GM18868 (cell line): Measurements from ENCODE around the gene SEMA6A.

ENCODE experiments used
- ATAC-seq: cut with Tn5 transposase; IDR thresholded peaks from one replicate; pipeline ENCODE4 v1.9.1; 2021; ENCODE audit warnings: mild to moderate bottlenecking, moderate library complexity; ENCODE audit not compliant: unreplicated experiment

SEMA6A gene

GRCh38 chr5:116442931-116443551 is 131.6 kb downstream of the SEMA6A start:
- ATAC-seq = no peak

- no peak for ATAC-seq
These were observed 132.5 kb downstream of the SEMA6A start for GRCh38 chr5:116442095-116442534.

GRCh38 chr5:116441223-116441622 is 133.4 kb downstream of the SEMA6A start:
- ATAC-seq = no peak

GRCh38 chr5:116440457-116441001 is 134.1 kb downstream of the SEMA6A start:
- peak; percentile 63 for ATAC-seq

- no peak for ATAC-seq
These were observed 134.7 kb downstream of the SEMA6A start for GRCh38 chr5:116439905-116440304.

GRCh38 chr5:116438979-116439554 is 135.6 kb downstream of the SEMA6A start:
- no peak for ATAC-seq

- ATAC-seq = no peak
These were observed 136.6 kb downstream of the SEMA6A start for GRCh38 chr5:116437922-116438578.

- no peak for ATAC-seq
These were observed 137.3 kb downstream of the SEMA6A start for GRCh38 chr5:116437351-116437705.

GRCh38 chr5:116436674-116437350 is 137.8 kb downstream of the SEMA6A start:
- no peak for ATAC-seq

- ATAC-seq = no peak
These were observed 145.7 kb downstream of the SEMA6A start for GRCh38 chr5:116428966-116429365.

- no peak for ATAC-seq
These were observed 146.2 kb downstream of the SEMA6A start for GRCh38 chr5:116428413-116428812.

GRCh38 chr5:116424951-116425350 is 149.7 kb downstream of the SEMA6A start:
- ATAC-seq = no peak

- no peak for ATAC-seq
These were observed 150.4 kb downstream of the SEMA6A start for GRCh38 chr5:116424258-116424615.

GRCh38 chr5:116423587-116424257 is 150.9 kb downstream of the SEMA6A start:
- ATAC-seq = no peak

GRCh38 chr5:116423141-116423540 is 151.5 kb downstream of the SEMA6A start:
- no peak for ATAC-seq

GRCh38 chr5:116421080-116421629 is 153.5 kb downstream of the SEMA6A start:
- ATAC-seq = no peak

GRCh38 chr5:116420540-116420939 is 154.1 kb downstream of the SEMA6A start:
- ATAC-seq = no peak

GRCh38 chr5:116419258-116419657 is 155.4 kb downstream of the SEMA6A start:
- ATAC-seq = no peak

- no peak for ATAC-seq
These were observed 155.8 kb downstream of the SEMA6A start for GRCh38 chr5:116418774-116419173.

GRCh38 chr5:116418016-116418415 is 156.6 kb downstream of the SEMA6A start:
- ATAC-seq = no peak

- no peak for ATAC-seq
These were observed 158.6 kb downstream of the SEMA6A start for GRCh38 chr5:116415989-116416388.
